Measurements from ENCODE around the gene DPF3. TPM values are rescaled to one million over a fixed set of nuclear protein-coding genes. Genes with fewer than 3 reads are reported as not detected.

DPF3 gene
- total and polyA plus RNA-seq, 2 experiments from 2014 or later: 6.8 to 7.9 TPM

DNA sequence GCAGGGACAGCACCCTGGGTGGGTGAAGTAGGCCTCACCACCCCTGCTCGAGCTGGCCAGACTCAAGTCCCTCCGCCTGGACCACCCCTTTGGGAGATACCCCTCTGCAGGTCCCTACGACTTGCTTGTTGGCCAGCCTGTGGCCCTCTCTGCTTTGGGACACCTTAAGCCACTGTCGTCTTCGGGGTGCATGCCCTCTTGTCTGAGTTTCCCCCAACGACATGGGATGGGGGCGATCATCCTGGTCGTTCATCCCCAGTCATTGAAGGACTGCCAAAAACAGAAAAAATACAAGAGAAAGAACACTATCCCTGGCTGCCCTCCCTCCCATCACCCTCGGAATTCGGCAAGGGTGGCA, 151.1 kb downstream of the DPF3 start:
- in situ Hi-C loops (cut with MboI): no loop called here
- DNase-seq: no peak
- no peaks in the 10 kb centered on the region for H3K9me2 ChIP-seq (ENCODE audit: insufficient read depth)

DNA sequence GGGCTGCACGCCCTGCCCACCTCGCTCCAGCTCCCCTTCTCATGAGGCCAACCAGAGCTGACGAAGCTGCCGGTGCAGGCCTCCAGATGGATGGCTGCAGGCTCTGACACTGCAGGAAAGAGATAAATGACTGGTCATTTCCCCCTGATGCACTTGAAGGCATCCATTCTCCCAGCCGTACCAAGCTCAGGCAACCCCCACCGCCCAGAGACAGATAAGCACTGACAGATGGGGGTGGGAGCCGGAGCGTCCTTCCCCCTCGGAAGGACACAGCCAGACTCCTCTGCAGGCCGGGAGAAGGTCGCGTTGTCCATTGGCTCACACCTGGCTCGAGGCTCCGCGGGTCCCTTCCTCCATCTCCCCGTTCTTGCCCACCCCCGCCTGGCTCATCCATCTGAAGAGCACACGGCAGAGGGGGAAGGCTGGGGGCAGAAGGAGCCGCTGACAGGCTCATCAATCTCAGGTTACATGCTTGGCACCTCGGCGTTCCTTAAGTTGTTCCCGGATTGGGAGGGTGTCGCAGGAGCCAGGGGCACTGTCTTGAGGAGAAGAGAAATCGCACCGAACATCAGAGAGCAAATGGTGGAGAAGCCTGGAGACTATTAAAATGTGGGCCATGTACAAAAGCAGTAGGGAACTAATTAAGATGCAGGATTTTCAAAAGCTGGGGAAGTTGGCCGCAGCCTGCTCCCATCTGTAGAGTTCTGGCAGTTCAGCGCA, 151.6 kb downstream of the DPF3 start:
- no peak overlapping the region for H3K27ac ChIP-seq
- H3K4me3 ChIP-seq: no peak overlapping the region
- no peak for DNase-seq
- H3K9ac ChIP-seq: no peak overlapping the region
- 62 to 65% methylated on average over 25 to 27 of the region's 27 CpGs for WGBS, 2 experiments (ENCODE audit: low coverage in 1 of 2, low lambda C conversion rate in 2 of 2, missing lambda C conversion rate in 2 of 2)
- H3K4me1 ChIP-seq (ENCODE audit: insufficient read depth): peaks cover 50% of the 10 kb centered on the region
- H3K27me3 ChIP-seq (replicated peaks; ENCODE audit: insufficient read depth): no peaks in the 10 kb centered on the region
- no peaks in the 10 kb centered on the region for H4K20me1 ChIP-seq (ENCODE audit: insufficient read depth)
- no peaks in the 10 kb centered on the region for H3K9me2 ChIP-seq (ENCODE audit: insufficient read depth)
- no peak overlapping the region for H3K4me2 ChIP-seq (ENCODE audit: unreplicated experiment)
- H3K79me2 ChIP-seq (ENCODE audit: insufficient read depth): no peaks in the 10 kb centered on the region
- TF ChIP-seq EZH2phosphoT487 (IDR thresholded peaks at IDR 0.05; ENCODE audit: insufficient read depth, low read depth) (no peak), EZH2 (IDR thresholded peaks at IDR 0.05; ENCODE audit: insufficient read depth, poor library complexity, severe bottlenecking) (no peak)
- in situ Hi-C loops (cut with MboI): no loop called here
- H3K36me3 ChIP-seq (ENCODE audit: low read depth): no peaks in the 10 kb centered on the region
- H2AFZ ChIP-seq: no peak overlapping the region
- peaks cover 37% of the 10 kb centered on the region for H3F3A ChIP-seq (ENCODE audit: insufficient read depth)
- no peaks in the 10 kb centered on the region for H3K9me3 ChIP-seq (ENCODE audit: low read depth)

More for the DNA sequence above, 151.1 kb downstream of the DPF3 start:
- Histone ChIP-seq H4K20me1 (ENCODE audit: insufficient read depth) (no peaks in the 10 kb centered on the region), H3K9ac (no peak overlapping the region), H3K4me2 (ENCODE audit: unreplicated experiment) (no peak overlapping the region), H3K79me2 (ENCODE audit: insufficient read depth) (0 out of 2 replicates have a peak, but pooled peaks cover 2% of the 10 kb centered on the region), H3F3A (ENCODE audit: insufficient read depth) (peaks cover 31% of the 10 kb centered on the region), H3K27me3 (replicated peaks; ENCODE audit: insufficient read depth) (no peaks in the 10 kb centered on the region), H3K9me3 (ENCODE audit: low read depth) (no peaks in the 10 kb centered on the region), H3K4me1 (ENCODE audit: insufficient read depth) (peaks cover 45% of the 10 kb centered on the region), H3K36me3 (ENCODE audit: low read depth) (no peaks in the 10 kb centered on the region), H3K27ac (no peak overlapping the region), H2AFZ (no peak overlapping the region), H3K4me3 (no peak overlapping the region)
- 82 to 87% methylated on average over 10 of the region's 10 CpGs for WGBS, 2 experiments (ENCODE audit: low coverage in 1 of 2, low lambda C conversion rate in 2 of 2, missing lambda C conversion rate in 2 of 2)
- no peak for TF ChIP-seq EZH2 (IDR thresholded peaks at IDR 0.05; ENCODE audit: insufficient read depth, poor library complexity, severe bottlenecking)
- no peak for TF ChIP-seq EZH2phosphoT487 (IDR thresholded peaks at IDR 0.05; ENCODE audit: insufficient read depth, low read depth)

GRCh38 chr14:72741826-72742117, 152.1 kb downstream of the DPF3 start:
- Histone ChIP-seq H4K20me1 (ENCODE audit: insufficient read depth) (no peaks in the 10 kb centered on the region), H3F3A (ENCODE audit: insufficient read depth) (peaks cover 38% of the 10 kb centered on the region), H3K4me2 (ENCODE audit: unreplicated experiment) (no peak overlapping the region), H2AFZ (no peak overlapping the region), H3K36me3 (ENCODE audit: low read depth) (no peaks in the 10 kb centered on the region), H3K27ac (no peak overlapping the region), H3K9ac (no peak overlapping the region), H3K9me3 (ENCODE audit: low read depth) (no peaks in the 10 kb centered on the region), H3K79me2 (ENCODE audit: insufficient read depth) (no peaks in the 10 kb centered on the region), H3K27me3 (replicated peaks; ENCODE audit: insufficient read depth) (no peaks in the 10 kb centered on the region), H3K4me1 (ENCODE audit: insufficient read depth) (peaks cover 50% of the 10 kb centered on the region), H3K4me3 (no peak overlapping the region), H3K9me2 (ENCODE audit: insufficient read depth) (no peaks in the 10 kb centered on the region)
- 89 to 90% methylated on average over 8 of the region's 8 CpGs for WGBS, 2 experiments (ENCODE audit: low coverage in 1 of 2, low lambda C conversion rate in 2 of 2, missing lambda C conversion rate in 2 of 2)
- in situ Hi-C loops (cut with MboI): no loop called here
- DNase-seq: no peak
- TF ChIP-seq EZH2phosphoT487 (IDR thresholded peaks at IDR 0.05; ENCODE audit: insufficient read depth, low read depth): no peak
- no peak for TF ChIP-seq EZH2 (IDR thresholded peaks at IDR 0.05; ENCODE audit: insufficient read depth, poor library complexity, severe bottlenecking)

DNA sequence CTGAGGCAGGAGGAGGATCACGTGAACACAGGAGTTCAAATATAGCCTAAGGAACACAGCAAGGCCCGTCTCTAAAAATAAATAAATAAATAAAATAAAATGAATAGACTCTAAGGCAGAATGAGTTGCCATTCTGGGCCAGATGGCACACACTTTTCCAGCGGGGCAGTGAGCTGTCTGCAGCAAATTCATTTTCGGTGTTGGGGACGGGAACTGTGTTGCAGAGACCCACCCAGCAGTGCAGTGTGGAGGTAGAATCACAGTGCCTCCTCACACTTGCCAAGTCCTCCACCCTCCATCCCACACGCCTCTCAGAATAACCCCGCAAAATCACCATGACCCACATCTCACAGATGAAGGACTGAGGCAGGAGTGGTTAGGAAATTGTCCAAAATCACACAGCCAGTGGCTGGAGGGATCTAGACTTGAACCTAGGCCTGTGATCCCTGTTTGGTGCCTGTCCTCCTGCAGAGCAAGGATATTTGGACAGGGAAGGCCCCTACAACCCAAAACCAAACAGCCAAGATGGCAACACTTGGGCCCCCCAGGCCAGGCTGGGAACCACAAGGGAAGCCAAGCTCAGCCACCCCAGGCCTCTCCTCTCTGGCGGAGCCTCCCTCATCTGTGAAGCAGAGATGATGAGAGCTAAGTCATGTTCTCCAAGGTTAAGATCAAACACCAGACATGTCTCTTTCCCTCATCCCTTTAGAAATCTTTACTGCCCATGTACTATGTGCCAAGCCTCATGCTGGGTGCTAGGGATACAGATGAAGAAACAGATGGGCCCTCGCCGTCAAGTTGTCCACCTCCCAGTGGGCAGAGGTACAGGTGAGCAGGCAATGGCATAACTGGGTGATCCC, 152.7 kb downstream of the DPF3 start:
- in situ Hi-C loops (cut with MboI): no loop called here
- Histone ChIP-seq H3K4me1 (ENCODE audit: insufficient read depth) (peaks cover 50% of the 10 kb centered on the region), H3K36me3 (ENCODE audit: low read depth) (no peaks in the 10 kb centered on the region), H2AFZ (no peak overlapping the region), H3K4me2 (ENCODE audit: unreplicated experiment) (no peak overlapping the region), H3K27ac (no peak overlapping the region), H3K79me2 (ENCODE audit: insufficient read depth) (no peaks in the 10 kb centered on the region), H3K9me2 (ENCODE audit: insufficient read depth) (no peaks in the 10 kb centered on the region), H4K20me1 (ENCODE audit: insufficient read depth) (no peaks in the 10 kb centered on the region), H3F3A (ENCODE audit: insufficient read depth) (peaks cover 38% of the 10 kb centered on the region), H3K9ac (no peak overlapping the region), H3K27me3 (replicated peaks; ENCODE audit: insufficient read depth) (no peaks in the 10 kb centered on the region), H3K4me3 (no peak overlapping the region), H3K9me3 (ENCODE audit: low read depth) (no peaks in the 10 kb centered on the region)
- no peak for TF ChIP-seq EZH2phosphoT487 (IDR thresholded peaks at IDR 0.05; ENCODE audit: insufficient read depth, low read depth)
- 94 to 95% methylated on average over 10 of the region's 10 CpGs for WGBS, 2 experiments (ENCODE audit: low coverage in 1 of 2, low lambda C conversion rate in 2 of 2, missing lambda C conversion rate in 2 of 2)
- DNase-seq: no peak

Measured in GM23248 (cell line).